HG03135 (cell line): ENCODE measurements around the gene ARRDC2.
"Not testable (repeated sequence)": the region's sequence is repeated elsewhere in the genome, so short reads cannot be mapped to it uniquely, and the experiment has no call there.

Experiments
- ATAC-seq: cut with Tn5 transposase; IDR thresholded peaks from one replicate; pipeline ENCODE4 v1.9.1; 2021; ENCODE audit warnings: mild to moderate bottlenecking, moderate library complexity; ENCODE audit not compliant: unreplicated experiment

The ARRDC2 gene

GRCh38 chr19:18007917-18008673 is at the start of gene ARRDC2:
ARRDC2 (plus strand) TSS chr19:18008170; CDS start chr19:18008311, 141 bp downstream.
- peak; percentile 67 for ATAC-seq

GRCh38 chr19:17963936-17964691 is 43.9 kb upstream of the ARRDC2 start:
- ATAC-seq, result no peak

- ATAC-seq, result no peak
Observed at GRCh38 chr19:17965370-17966128, 42.4 kb upstream of the ARRDC2 start.

- no peak for ATAC-seq
Observed at GRCh38 chr19:17966129-17966483, 41.9 kb upstream of the ARRDC2 start.

- no peak for ATAC-seq
Observed at GRCh38 chr19:17966550-17967256, 41.3 kb upstream of the ARRDC2 start, which contains the start of gene KCNN1. KCNN1 (plus strand) TSS chr19:17967107; CDS start chr19:17973889, 6,782 bp downstream.

- no peak for ATAC-seq
Observed at GRCh38 chr19:17967257-17968051, 40.5 kb upstream of the ARRDC2 start.

- no peak for ATAC-seq
Observed at GRCh38 chr19:17968362-17968761, 39.6 kb upstream of the ARRDC2 start.

- ATAC-seq, result no peak
Observed at GRCh38 chr19:17969096-17969792, 38.7 kb upstream of the ARRDC2 start.

- no peak for ATAC-seq
Observed at GRCh38 chr19:17972230-17972629, 35.7 kb upstream of the ARRDC2 start.

- no peak for ATAC-seq
Observed at GRCh38 chr19:17973759-17974158, 34.2 kb upstream of the ARRDC2 start.

GRCh38 chr19:17974551-17974950 is 33.4 kb upstream of the ARRDC2 start:
- ATAC-seq, result no peak

GRCh38 chr19:17975032-17975431 is 32.9 kb upstream of the ARRDC2 start:
- no peak for ATAC-seq

GRCh38 chr19:17977021-17977420 is 30.9 kb upstream of the ARRDC2 start:
- ATAC-seq, result no peak

- ATAC-seq, result no peak
Observed at GRCh38 chr19:17977488-17977887, 30.5 kb upstream of the ARRDC2 start.

- no peak for ATAC-seq
Observed at GRCh38 chr19:17981611-17982010, 26.4 kb upstream of the ARRDC2 start.

- ATAC-seq, result no peak
Observed at GRCh38 chr19:17982430-17982829, 25.5 kb upstream of the ARRDC2 start.

- ATAC-seq, result no peak
Observed at GRCh38 chr19:17985037-17985818, 22.7 kb upstream of the ARRDC2 start.

GRCh38 chr19:17986569-17986968 is 21.4 kb upstream of the ARRDC2 start:
- not testable (repeated sequence) for ATAC-seq

- no peak for ATAC-seq
Observed at GRCh38 chr19:17988161-17988560, 19.8 kb upstream of the ARRDC2 start.
